ENCODE results near the gene MAPK8.

The MAPK8 gene

GRCh38 chr10:48463318-48464003 lies 157.0 kb downstream of the MAPK8 start:
- DNase-seq (ENCODE audit: low read depth), result no peak

DNA sequence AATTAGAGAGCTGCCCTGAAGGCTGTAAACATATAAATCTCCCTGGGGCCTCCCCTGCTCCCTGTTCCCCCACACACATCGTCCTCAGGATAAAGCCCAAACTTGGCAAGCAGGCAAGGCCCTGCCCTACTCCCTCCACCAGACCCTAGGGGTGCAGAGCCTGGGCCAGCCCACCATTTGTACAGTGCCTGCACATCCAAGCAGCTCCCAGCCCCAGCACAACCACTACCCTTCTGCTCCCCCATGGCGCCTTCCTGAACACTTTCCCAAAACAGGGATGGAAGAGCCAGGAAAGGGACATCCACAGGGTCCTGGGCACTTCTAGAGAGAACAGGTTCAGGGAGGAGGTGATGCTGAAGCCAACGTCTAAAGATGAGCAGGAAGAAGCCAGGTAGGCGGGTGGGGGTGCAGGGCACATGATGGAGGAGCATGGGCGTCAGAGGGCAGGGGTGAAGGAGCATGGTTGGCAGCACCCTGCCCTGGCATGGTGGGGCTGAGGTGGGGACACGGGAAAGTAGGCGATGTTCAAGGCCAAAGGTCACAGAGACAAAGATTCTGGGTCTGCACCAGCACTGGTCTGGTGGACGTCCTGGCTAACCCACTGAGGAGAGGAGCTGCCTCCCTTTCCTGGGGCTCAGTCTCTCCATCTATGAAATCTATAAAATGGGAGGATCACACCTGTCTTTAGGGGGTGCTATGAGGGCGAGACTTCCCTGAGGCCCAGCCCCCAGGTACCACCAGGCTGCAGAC lies 157.8 kb downstream of the MAPK8 start:
- DNase-seq (ENCODE audit: low read depth), result no peak

DNA sequence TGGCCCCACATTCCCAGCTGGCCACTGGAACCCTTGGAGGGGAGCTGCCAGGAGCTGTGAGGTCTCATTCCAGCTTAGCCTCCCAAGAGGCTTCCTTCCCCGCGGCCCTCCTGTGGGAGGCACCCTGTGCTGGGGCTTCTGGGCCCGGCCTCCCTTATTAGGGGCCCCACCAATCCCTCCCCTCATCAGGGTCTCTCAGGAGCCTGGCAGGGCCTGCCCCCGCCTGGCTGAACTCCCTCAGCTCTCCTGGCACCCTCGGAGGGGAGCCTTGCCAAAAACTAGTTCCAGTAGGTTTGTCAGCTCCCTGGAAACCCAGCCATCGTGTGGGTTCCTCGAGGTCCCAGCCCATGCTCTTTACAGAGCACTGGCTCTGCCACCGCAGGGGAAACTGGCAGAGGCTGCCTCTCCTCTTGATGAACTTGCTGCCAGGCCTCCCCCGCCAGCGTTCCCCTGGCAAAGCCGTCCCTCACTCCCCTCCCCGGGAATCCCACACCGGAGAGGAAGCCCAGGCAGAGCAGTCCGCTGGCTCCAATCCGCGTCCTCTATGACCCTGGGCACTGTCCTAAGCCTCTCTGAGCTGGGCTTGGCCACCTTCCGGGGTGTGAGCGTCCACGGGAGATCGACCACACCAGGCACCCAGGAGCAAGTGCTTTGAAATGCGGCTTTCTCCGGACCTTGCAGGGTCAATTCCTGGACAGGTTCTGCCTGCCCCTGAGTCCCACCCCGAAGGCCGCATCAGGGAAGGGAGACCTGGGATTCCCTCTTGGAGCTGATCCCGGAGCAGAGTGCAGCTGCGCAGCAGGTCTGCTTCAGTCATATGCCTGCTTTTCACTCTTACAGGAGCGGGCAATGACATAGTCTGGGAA lies 158.6 kb downstream of the MAPK8 start:
- DNase-seq (ENCODE audit: low read depth), result no peak

- DNase-seq (ENCODE audit: low read depth), result no peak
Measured at GRCh38 chr10:48465860-48466521, 159.5 kb downstream of the MAPK8 start.

- no peak for DNase-seq (ENCODE audit: low read depth)
Measured at GRCh38 chr10:48466611-48467240, 160.2 kb downstream of the MAPK8 start.

DNA sequence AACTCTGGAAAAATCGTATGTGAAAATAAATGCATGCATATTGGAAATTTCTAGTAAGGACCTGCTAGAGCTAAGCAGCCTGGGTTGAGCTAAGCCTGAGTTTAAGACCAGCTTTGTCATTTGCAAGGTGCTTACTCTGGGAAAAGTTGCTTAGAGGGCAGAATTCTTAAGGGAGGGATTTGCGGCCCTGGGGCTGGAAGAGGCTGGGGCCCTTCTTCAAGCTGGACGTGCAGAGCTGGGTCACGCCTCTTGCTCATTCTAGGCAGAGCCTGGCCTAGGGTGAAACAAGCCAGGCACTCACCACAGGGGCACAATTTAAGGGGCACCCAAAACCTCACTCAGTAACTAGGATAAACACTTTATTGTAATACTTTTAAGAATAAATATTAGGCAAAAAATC lies 161.2 kb downstream of the MAPK8 start:
- no peak for DNase-seq (ENCODE audit: low read depth)

DNA sequence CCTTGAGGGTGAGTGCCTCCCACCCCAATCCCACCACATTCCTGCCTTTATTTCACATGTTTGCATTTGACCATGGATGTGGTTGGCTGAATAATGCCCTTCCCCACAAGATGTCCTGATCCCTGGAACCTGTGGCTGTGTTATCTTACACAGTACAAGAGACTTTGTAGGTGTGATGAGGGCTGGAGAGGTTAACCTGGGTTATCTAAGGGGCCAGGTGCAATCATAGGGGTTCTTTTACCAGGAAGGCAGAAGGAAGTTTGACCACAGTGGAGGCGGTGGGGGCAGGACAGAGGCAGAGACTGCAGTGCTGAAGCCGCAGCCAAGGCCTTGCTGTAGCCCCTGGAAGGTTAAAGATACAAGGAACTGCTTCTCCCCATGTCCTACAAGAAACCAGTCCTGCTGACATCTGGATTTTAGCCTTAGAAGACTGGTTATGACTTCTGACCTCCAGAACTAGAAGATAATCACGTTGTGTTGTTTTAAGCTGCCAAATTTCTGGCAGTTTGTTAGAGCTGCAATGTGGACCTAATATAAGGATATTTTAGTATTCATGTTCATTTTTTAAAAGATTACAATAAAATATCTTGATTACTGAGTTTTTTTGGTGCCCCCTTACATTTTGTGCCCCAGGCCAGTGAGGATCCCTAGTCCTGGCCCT lies 161.8 kb downstream of the MAPK8 start:
- DNase-seq (ENCODE audit: low read depth), result no peak

- DNase-seq (ENCODE audit: low read depth), result no peak
Measured at GRCh38 chr10:48468866-48469511, 162.5 kb downstream of the MAPK8 start.

DNA sequence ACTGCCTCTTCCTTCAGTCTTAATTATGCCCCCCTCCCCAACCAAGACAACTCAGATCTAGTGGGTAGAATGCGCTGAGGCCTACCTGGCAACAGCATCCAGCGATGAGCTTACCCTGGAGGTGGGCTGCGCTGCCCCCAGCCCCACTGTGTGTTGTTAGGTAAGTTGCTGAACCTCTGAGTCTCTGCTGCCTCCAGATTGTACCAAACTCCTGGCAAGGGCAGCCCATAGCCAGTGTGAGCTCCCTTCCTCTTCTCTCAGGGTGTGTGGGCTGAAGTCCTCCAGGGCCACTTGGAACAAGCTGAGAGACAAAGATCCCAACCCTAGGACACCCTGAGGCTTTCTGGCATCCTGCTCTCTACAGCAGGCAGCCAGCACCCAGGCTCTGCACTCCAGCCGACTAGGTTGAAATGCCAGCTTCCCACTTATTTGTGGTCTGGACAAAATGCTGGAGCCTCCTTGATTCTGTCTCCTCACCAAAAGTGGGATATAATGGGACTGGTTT lies 163.1 kb downstream of the MAPK8 start:
- DNase-seq (ENCODE audit: low read depth), result no peak

- DNase-seq (ENCODE audit: low read depth), result no peak
Measured at GRCh38 chr10:48470115-48470892, 163.8 kb downstream of the MAPK8 start.

GRCh38 chr10:48470893-48471805 lies 164.7 kb downstream of the MAPK8 start:
- DNase-seq (ENCODE audit: low read depth), result no peak

GRCh38 chr10:48472501-48473069 lies 166.1 kb downstream of the MAPK8 start:
- no peak for DNase-seq (ENCODE audit: low read depth)

DNA sequence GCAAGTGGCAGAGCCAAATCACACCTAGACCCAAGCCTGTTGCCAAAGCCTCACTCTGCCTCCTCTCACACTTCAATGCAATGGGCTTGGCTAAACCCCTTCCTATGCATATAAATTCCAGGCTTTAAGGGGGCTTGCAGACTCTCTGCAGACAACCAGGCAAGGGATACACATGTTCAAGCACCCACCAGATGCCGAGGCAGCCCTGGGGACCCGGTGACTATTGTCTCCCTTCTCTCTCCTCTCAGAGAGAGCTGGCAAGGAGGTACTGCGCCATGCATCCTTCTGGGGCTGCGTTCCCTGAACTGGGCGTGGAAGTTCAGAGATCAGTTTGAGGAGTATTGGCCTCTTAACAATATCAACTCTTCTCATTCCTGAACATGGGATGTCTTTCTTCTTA lies 167.2 kb downstream of the MAPK8 start:
- no peak for DNase-seq (ENCODE audit: low read depth)

- DNase-seq (ENCODE audit: low read depth), result no peak
Measured at GRCh38 chr10:48474765-48475365, 168.4 kb downstream of the MAPK8 start.

DNA sequence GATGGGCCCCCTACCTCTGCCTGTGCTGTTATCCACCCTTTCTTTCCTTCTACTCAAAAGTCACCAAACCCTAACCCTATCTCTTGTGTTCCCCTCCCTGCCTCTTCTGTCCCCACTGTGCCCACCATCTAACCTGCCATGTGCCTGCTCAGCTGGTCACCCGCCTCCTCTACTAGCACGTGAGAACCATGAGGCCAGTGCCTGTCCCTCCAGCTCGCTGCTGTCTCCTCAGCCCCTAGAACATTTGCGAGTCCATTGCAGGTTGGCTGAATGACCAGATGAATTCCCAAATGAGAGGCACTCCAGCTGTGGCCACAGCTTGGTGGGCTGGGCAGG lies 169.4 kb downstream of the MAPK8 start:
- DNase-seq (ENCODE audit: low read depth), result no peak

- DNase-seq (ENCODE audit: low read depth), result no peak
Measured at GRCh38 chr10:48476279-48476982, 170.0 kb downstream of the MAPK8 start.

GRCh38 chr10:48477141-48477540 lies 170.7 kb downstream of the MAPK8 start:
- DNase-seq (ENCODE audit: low read depth), result no peak
